GM21723 (cell line): ENCODE results near the gene PACSIN3.
"Not testable (repeated sequence)": the region's sequence is repeated elsewhere in the genome, so short reads cannot be mapped to it uniquely, and the experiment has no call there.

Experiments
- ATAC-seq: cut with Tn5 transposase; IDR thresholded peaks from one replicate; pipeline ENCODE4 v1.9.1; 2021; ENCODE audit warnings: mild to moderate bottlenecking, moderate library complexity; ENCODE audit not compliant: unreplicated experiment

PACSIN3 gene

GRCh38 chr11:47186076-47186699, at the start of gene PACSIN3:
TSS of gene PACSIN3 (minus strand) at chr11:47186434. CDS start at chr11:47182727, 3,707 bp downstream.
- ATAC-seq, result peak; percentile 55

GRCh38 chr11:47235163-47235562, 48.9 kb upstream of the PACSIN3 start:
- ATAC-seq, result no peak

- ATAC-seq, result no peak
Observed at GRCh38 chr11:47234669-47235100, 48.5 kb upstream of the PACSIN3 start.

- no peak for ATAC-seq
Observed at GRCh38 chr11:47233989-47234668, 47.9 kb upstream of the PACSIN3 start.

- ATAC-seq, result no peak
Observed at GRCh38 chr11:47233051-47233450, 46.8 kb upstream of the PACSIN3 start.

GRCh38 chr11:47229161-47229560, 42.9 kb upstream of the PACSIN3 start:
- ATAC-seq, result no peak

- ATAC-seq, result peak; percentile 88
Observed at GRCh38 chr11:47225552-47226400, 39.5 kb upstream of the PACSIN3 start.

GRCh38 chr11:47222696-47223095, 36.5 kb upstream of the PACSIN3 start:
- ATAC-seq, result no peak

GRCh38 chr11:47220401-47220821, 34.2 kb upstream of the PACSIN3 start:
- no peak for ATAC-seq

GRCh38 chr11:47216121-47216798, 30.0 kb upstream of the PACSIN3 start:
- ATAC-seq, result peak; percentile 28

GRCh38 chr11:47215366-47215910, 29.2 kb upstream of the PACSIN3 start:
- no peak for ATAC-seq

GRCh38 chr11:47213950-47214565, 27.8 kb upstream of the PACSIN3 start:
- peak; percentile 58 for ATAC-seq

- ATAC-seq, result no peak
Observed at GRCh38 chr11:47212938-47213337, 26.7 kb upstream of the PACSIN3 start.

GRCh38 chr11:47208628-47209027, 22.4 kb upstream of the PACSIN3 start:
- no peak for ATAC-seq

- not testable (repeated sequence) for ATAC-seq
Observed at GRCh38 chr11:47208008-47208552, 21.8 kb upstream of the PACSIN3 start.

- no peak for ATAC-seq
Observed at GRCh38 chr11:47207459-47207858, 21.2 kb upstream of the PACSIN3 start.

GRCh38 chr11:47206577-47206976, 20.3 kb upstream of the PACSIN3 start:
- not testable (repeated sequence) for ATAC-seq

GRCh38 chr11:47204637-47204989, 18.4 kb upstream of the PACSIN3 start:
- ATAC-seq, result no peak

- ATAC-seq, result no peak
Observed at GRCh38 chr11:47202576-47202975, 16.3 kb upstream of the PACSIN3 start.

- ATAC-seq, result no peak
Observed at GRCh38 chr11:47201015-47201414, 14.8 kb upstream of the PACSIN3 start.
